ENCODE results near the gene ZNG1C.
"Not testable (repeated sequence)": the region's sequence is repeated elsewhere in the genome, so short reads cannot be mapped to it uniquely, and the experiment has no call there.

ZNG1C gene

GRCh38 chr9:68241683-68242082, at the start of gene ZNG1C:
ZNG1C (plus strand) TSS chr9:68241983; CDS start chr9:68242032, 49 bp downstream.
- not testable (repeated sequence) for DNase-seq

- not testable (repeated sequence) for DNase-seq
Measured at GRCh38 chr9:68242437-68242836, 654 bp downstream of the ZNG1C start.

- not testable (repeated sequence) for DNase-seq
Measured at GRCh38 chr9:68281041-68281440, 39.3 kb downstream of the ZNG1C start.

GRCh38 chr9:68302567-68302966, 60.8 kb downstream of the ZNG1C start, which contains the start of gene FOXD4L3:
FOXD4L3 (plus strand) TSS chr9:68302867; CDS start chr9:68302952, 85 bp downstream.
- DNase-seq, result not testable (repeated sequence)

GRCh38 chr9:68303771-68304170, 62.0 kb downstream of the ZNG1C start:
- DNase-seq, result not testable (repeated sequence)

- not testable (repeated sequence) for DNase-seq
Measured at GRCh38 chr9:68304212-68304611, 62.4 kb downstream of the ZNG1C start.

- DNase-seq, result not testable (repeated sequence)
Measured at GRCh38 chr9:68304777-68305176, 63.0 kb downstream of the ZNG1C start.

- not testable (repeated sequence) for DNase-seq
Measured at GRCh38 chr9:68305680-68306285, 64.0 kb downstream of the ZNG1C start.

GRCh38 chr9:68306391-68306964, 64.7 kb downstream of the ZNG1C start:
- not testable (repeated sequence) for DNase-seq

- DNase-seq, result not testable (repeated sequence)
Measured at GRCh38 chr9:68307127-68307526, 65.3 kb downstream of the ZNG1C start.

- not testable (repeated sequence) for DNase-seq
Measured at GRCh38 chr9:68307654-68308053, 65.9 kb downstream of the ZNG1C start.

- not testable (repeated sequence) for DNase-seq
Measured at GRCh38 chr9:68311208-68311607, 69.4 kb downstream of the ZNG1C start.

GRCh38 chr9:68318209-68318608, 76.4 kb downstream of the ZNG1C start:
- DNase-seq, result not testable (repeated sequence)

GRCh38 chr9:68323749-68324148, 82.0 kb downstream of the ZNG1C start:
- not testable (repeated sequence) for DNase-seq

- not testable (repeated sequence) for DNase-seq
Measured at GRCh38 chr9:68324518-68324917, 82.7 kb downstream of the ZNG1C start.

GRCh38 chr9:68329106-68329505, 87.3 kb downstream of the ZNG1C start:
- not testable (repeated sequence) for DNase-seq

GRCh38 chr9:68330531-68331173, 88.9 kb downstream of the ZNG1C start:
- DNase-seq, result not testable (repeated sequence)

- DNase-seq, result not testable (repeated sequence)
Measured at GRCh38 chr9:68332122-68332521, 90.3 kb downstream of the ZNG1C start.

- DNase-seq, result not testable (repeated sequence)
Measured at GRCh38 chr9:68335935-68336334, 94.2 kb downstream of the ZNG1C start.

- not testable (repeated sequence) for DNase-seq
Measured at GRCh38 chr9:68336639-68337339, 95.0 kb downstream of the ZNG1C start.

- DNase-seq, result not testable (repeated sequence)
Measured at GRCh38 chr9:68338000-68338399, 96.2 kb downstream of the ZNG1C start.

GRCh38 chr9:68342265-68343025, 100.7 kb downstream of the ZNG1C start:
- not testable (repeated sequence) for DNase-seq
